ENCODE results near the gene PRRC2B.
A peak's percentile ranks its signal among the peaks of the same experiment; 100 is the strongest.

The PRRC2B gene

GRCh38 chr9:131397100-131397790, 3.4 kb downstream of the PRRC2B start:
- peak; percentile 60 for DNase-seq (ENCODE audit: low read depth, low spot score)
- TF ChIP-seq CTCF (IDR thresholded peaks at IDR 0.05; ENCODE audit: low read depth, low read length) = no peak
- H3K4me3 ChIP-seq (ENCODE audit: low read depth, low read length) = peak overlapping the region; percentile 30
- in situ Hi-C loops (cut with HindIII; ENCODE audit: low sequenced_read_pairs) = no loop called here

GRCh38 chr9:131398204-131398603, 4.3 kb downstream of the PRRC2B start:
- in situ Hi-C loops (cut with HindIII; ENCODE audit: low sequenced_read_pairs) = no loop called here
- no peak overlapping the region for H3K4me3 ChIP-seq (ENCODE audit: low read depth, low read length)
- TF ChIP-seq CTCF (IDR thresholded peaks at IDR 0.05; ENCODE audit: low read depth, low read length) = no peak
- no peak for DNase-seq (ENCODE audit: low read depth, low spot score)

- DNase-seq (ENCODE audit: low read depth, low spot score) = no peak
- TF ChIP-seq CTCF (IDR thresholded peaks at IDR 0.05; ENCODE audit: low read depth, low read length) = no peak
- in situ Hi-C loops (cut with HindIII; ENCODE audit: low sequenced_read_pairs) = no loop called here
These were observed 6.1 kb downstream of the PRRC2B start for GRCh38 chr9:131399972-131400371.

GRCh38 chr9:131400627-131401026, 6.7 kb downstream of the PRRC2B start:
- no peak for TF ChIP-seq CTCF (IDR thresholded peaks at IDR 0.05; ENCODE audit: low read depth, low read length)
- no peak overlapping the region for H3K4me3 ChIP-seq (ENCODE audit: low read depth, low read length)
- in situ Hi-C loops (cut with HindIII; ENCODE audit: low sequenced_read_pairs) = no loop called here
- no peak for DNase-seq (ENCODE audit: low read depth, low spot score)

More at GRCh38 chr9:131399972-131400371, 6.1 kb downstream of the PRRC2B start:
- no peak overlapping the region for H3K4me3 ChIP-seq (ENCODE audit: low read depth, low read length)

- peak; percentile 73 for DNase-seq (ENCODE audit: low read depth, low spot score)
- H3K4me3 ChIP-seq (ENCODE audit: low read depth, low read length) = no peak overlapping the region
- in situ Hi-C loops (cut with HindIII; ENCODE audit: low sequenced_read_pairs) = no loop called here
- TF ChIP-seq CTCF (IDR thresholded peaks at IDR 0.05; ENCODE audit: low read depth, low read length) = no peak
These were observed 8.2 kb downstream of the PRRC2B start for GRCh38 chr9:131402073-131402472.

- peak; percentile 90 for DNase-seq (ENCODE audit: low read depth, low spot score)
- in situ Hi-C loops (cut with HindIII; ENCODE audit: low sequenced_read_pairs) = no loop called here
- H3K4me3 ChIP-seq (ENCODE audit: low read depth, low read length) = no peak overlapping the region
- no peak for TF ChIP-seq CTCF (IDR thresholded peaks at IDR 0.05; ENCODE audit: low read depth, low read length)
These were observed 9.0 kb downstream of the PRRC2B start for GRCh38 chr9:131402738-131403492.

Data from astrocyte of the spinal cord (primary cell).